ENCODE data around the gene ATP5PO.
"Not testable (repeated sequence)": the region's sequence is repeated elsewhere in the genome, so short reads cannot be mapped to it uniquely, and the experiment has no call there.

- TF ChIP-seq CTCF (IDR thresholded peaks at IDR 0.05); EZH2 (IDR thresholded peaks at IDR 0.05; ENCODE audit: borderline replicate concordance, insufficient read depth, low read depth, low read length, poor library complexity, severe bottlenecking): not testable (repeated sequence)
Observed at GRCh38 chr21:33926248-33926647, 10.6 kb upstream of the ATP5PO start.

All from B cell (primary cell).